HG02588 (cell line): ENCODE results near the gene TREM1.

Experiments
- ATAC-seq: cut with Tn5 transposase; IDR thresholded peaks from one replicate; pipeline ENCODE4 v1.9.1; 2021; ENCODE audit warnings: mild to moderate bottlenecking, moderate library complexity; ENCODE audit not compliant: unreplicated experiment

TREM1 gene

GRCh38 chr6:41226752-41227151 lies 59.7 kb downstream of the TREM1 start:
- no peak for ATAC-seq

- ATAC-seq = no peak
Observed at GRCh38 chr6:41224800-41225199, 61.7 kb downstream of the TREM1 start.
